HepG2 (cell line): ENCODE data around the gene WWC1. TPM values are rescaled to one million over a fixed set of nuclear protein-coding genes. Genes with fewer than 3 reads are reported as not detected.

Source experiments
- ARID3A ChIP-seq: IDR thresholded peaks from 2 replicates; pipeline ENCODE4 v1.6.1; 2012; ENCODE audit warnings: low read depth, low read length, improper control_type of control experiment
- ARNT2 ChIP-seq: sonication (generic); formaldehyde crosslinking; IDR thresholded peaks from 2 replicates; pipeline ENCODE4 v1.8.0; 2022; ENCODE audit warnings: mild to moderate bottlenecking, low read depth, missing genetic modification reagents, moderate library complexity
- CENPX ChIP-seq: sonication (generic); formaldehyde crosslinking; IDR thresholded peaks from 2 replicates; pipeline ENCODE4 v1.9.0; 2021; ENCODE audit warnings: mild to moderate bottlenecking, missing genetic modification reagents, moderate library complexity
- CTCF ChIP-seq: sonication (generic); formaldehyde crosslinking; IDR thresholded peaks from 2 replicates; pipeline ENCODE4 v1.5.0; 2020; ENCODE audit warnings: mild to moderate bottlenecking, missing genetic modification reagents, moderate library complexity
- EZH2 ChIP-seq: conservative IDR thresholded peaks from 2 replicates; pipeline ENCODE4 v1.6.1; 2012; ENCODE audit warnings: mild to moderate bottlenecking, low read depth, low read length, moderate library complexity
- GABPB1 ChIP-seq: IDR thresholded peaks from 2 replicates; pipeline ENCODE4 v1.6.1; 2016; ENCODE audit warnings: mild to moderate bottlenecking, missing genetic modification reagents, moderate library complexity, missing compliant biosample characterization
- MYC ChIP-seq: sonication (generic); formaldehyde crosslinking; IDR thresholded peaks from 2 replicates; pipeline ENCODE4 v1.9.0; 2021; ENCODE audit warnings: missing genetic modification reagents, borderline replicate concordance
- NFAT5 ChIP-seq: sonication (generic); formaldehyde crosslinking; IDR thresholded peaks from 2 replicates; pipeline ENCODE4 v1.4.0; 2020; ENCODE audit warnings: missing genetic modification reagents
- NR2F1 ChIP-seq, 2 experiments: fragments of 450-650 bp in 1 of 2; formaldehyde crosslinking in 1 of 2; IDR thresholded peaks; 2 replicates each; pipeline versions ENCODE4 v1.5.0 to v1.6.1; 2016 to 2020; ENCODE audit warnings: mild to moderate bottlenecking in 1 of 2, missing compliant biosample characterization in 1 of 2, missing genetic modification reagents in 1 of 2, moderate library complexity in 1 of 2
- RAD21 ChIP-seq: fragments of 450-650 bp; formaldehyde crosslinking; IDR thresholded peaks from 2 replicates; pipeline ENCODE4 v1.5.0; 2020; ENCODE audit warnings: mild to moderate bottlenecking
- SMARCC2 ChIP-seq: fragments of 450-650 bp; IDR thresholded peaks from 2 replicates; pipeline ENCODE4 v1.6.1; 2017; ENCODE audit warnings: antibody characterized with exemption, mild to moderate bottlenecking
- USF2 ChIP-seq, 2 experiments: sonication (generic) in 1 of 2; formaldehyde crosslinking in 1 of 2; IDR thresholded peaks; 2 replicates each; pipeline versions ENCODE4 v1.5.1 to v1.6.1; 2011 to 2020; ENCODE audit warnings: borderline replicate concordance in 1 of 2, low read depth in 1 of 2, low read length in 1 of 2, mild to moderate bottlenecking in 1 of 2, missing genetic modification reagents in 1 of 2, moderate library complexity in 1 of 2
- ZBTB2 ChIP-seq: sonication (generic); formaldehyde crosslinking; IDR thresholded peaks from 2 replicates; pipeline ENCODE4 v1.8.0; 2022; ENCODE audit warnings: low read depth, missing genetic modification reagents
- ZNF256 ChIP-seq: sonication (generic); formaldehyde crosslinking; conservative IDR thresholded peaks from 2 replicates; pipeline ENCODE4 v1.4.0; 2020; ENCODE audit warnings: missing genetic modification reagents
- ZNF660 ChIP-seq: sonication (generic); formaldehyde crosslinking; IDR thresholded peaks from 2 replicates; pipeline ENCODE4 v1.5.1; 2020; ENCODE audit warnings: mild to moderate bottlenecking, low read depth, missing genetic modification reagents, borderline replicate concordance
- polyA plus RNA-seq, 8 experiments: library from polyadenylated mRNA; depleted of rRNA in 3 of 8; stranded (reverse) in 7 of 8; unstranded in 1 of 8; fragments of >200 nt; fragmentation: Illumina TruSeq in 4 of 8; extraction: Trizol in 4 of 8; gene quantifications; 2 replicates each; pipeline versions ENCODE4 v1.2.1 to v1.2.3, GENCODE V29; 2011 to 2016; ENCODE audit warnings: low read depth in 4 of 8, missing spikeins in 1 of 8, mixed read lengths in 1 of 8; ENCODE audit not compliant: insufficient read depth in 1 of 8
- total RNA-seq, 5 experiments: library from RNA; depleted of rRNA; stranded (reverse); fragments of >200 nt; fragmentation: Illumina TruSeq; extraction: Trizol; gene quantifications; 2 replicates each; pipeline ENCODE4 v1.2.3, GENCODE V29; 2016; ENCODE audit warnings: low read depth in 1 of 5

WWC1 gene
- total and polyA plus RNA-seq, 2 of the 13 experiments (the other 11 are each of a cell fraction or from before 2014, with no cell fraction given), result 8.3 to 17.9 TPM

- TF ChIP-seq NR2F1 (CRISPR knock-in tag; IDR thresholded peaks at IDR 0.05) (no peak), ARNT2 (CRISPR knock-in tag) (no peak), MYC (CRISPR knock-in tag) (peak; percentile 35), RAD21 (CRISPR knock-in tag) (0 out of 2 replicates have a peak, but pooled peaks have one; percentile 1), EZH2 (no peak), USF2 (IDR thresholded peaks at IDR 0.05; ENCODE audit: low read depth, low read length) (no peak), USF2 (CRISPR knock-in tag; IDR thresholded peaks at IDR 0.05; ENCODE audit: borderline replicate concordance) (no peak), ARID3A (no peak), NFAT5 (no peak), ZNF256 (CRISPR knock-in tag) (no peak), CTCF (CRISPR knock-in tag) (peak; percentile 51), ZNF660 (CRISPR knock-in tag) (no peak), SMARCC2 (no peak), ZBTB2 (CRISPR knock-in tag) (no peak), GABPB1 (CRISPR knock-in tag) (no peak), CENPX (CRISPR knock-in tag) (no peak)
Observed at GRCh38 chr5:168291964-168292785, 730 bp downstream of the WWC1 start (continued).
